NOMO-1 treated with DMSO at 0.1 percent for 48 hours (cell line): Measurements from ENCODE around the gene CHP1.
"Not testable (repeated sequence)": the region's sequence is repeated elsewhere in the genome, so short reads cannot be mapped to it uniquely, and the experiment has no call there.

ENCODE experiments used
- DNase-seq: peaks from one replicate; lab custom pipeline; 2025; ENCODE audit not compliant: unreplicated experiment; lab: John Stamatoyannopoulos, UW

CHP1 gene

DNA sequence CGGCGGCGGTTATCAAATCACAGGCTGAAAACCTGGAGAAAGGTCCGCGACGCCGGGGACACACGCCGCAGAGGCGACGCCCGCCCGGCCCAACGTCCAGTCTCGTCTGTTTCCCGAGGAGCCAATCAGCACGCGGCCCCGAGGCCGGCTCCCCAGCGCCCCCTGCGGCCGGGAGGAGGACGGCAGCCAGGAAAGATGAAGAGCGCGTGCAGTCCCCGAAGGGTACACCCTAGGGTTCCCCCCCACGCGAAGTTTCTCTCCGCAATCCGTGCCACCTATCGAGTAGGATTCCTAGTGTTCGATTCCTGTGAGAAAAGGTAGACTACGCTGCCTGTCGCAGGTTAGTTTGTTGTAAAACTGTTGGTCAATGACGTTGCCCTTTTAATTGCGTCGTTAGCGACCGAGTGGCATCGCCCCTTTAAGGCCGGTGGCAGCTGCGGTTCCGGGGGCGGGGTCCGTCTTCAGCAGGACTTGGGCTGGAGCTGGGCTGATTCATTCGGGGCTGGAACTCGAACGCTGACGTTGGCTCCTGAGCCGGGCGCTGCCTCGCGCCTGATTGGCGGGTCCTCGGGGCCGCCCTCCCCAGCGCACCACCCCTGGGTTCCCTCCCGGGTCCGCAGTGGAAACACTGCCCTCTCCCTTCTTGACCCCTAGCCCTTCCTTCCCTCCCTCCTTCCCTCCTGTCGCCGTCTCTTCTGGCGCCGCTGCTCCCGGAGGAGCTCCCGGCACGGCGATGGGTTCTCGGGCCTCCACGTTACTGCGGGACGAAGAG, at the start of gene CHP1, which contains the start of gene EXD1:
Gene CHP1 (plus strand): TSS at position 619 of the 772 bp plus-strand sequence. CDS start 115 bp downstream, at position 734.
Gene EXD1 (minus strand): TSS at position 108 of the 772 bp plus-strand sequence. CDS start 4,182 bp downstream, outside the sequence.
- peak; percentile 97 for DNase-seq

DNA sequence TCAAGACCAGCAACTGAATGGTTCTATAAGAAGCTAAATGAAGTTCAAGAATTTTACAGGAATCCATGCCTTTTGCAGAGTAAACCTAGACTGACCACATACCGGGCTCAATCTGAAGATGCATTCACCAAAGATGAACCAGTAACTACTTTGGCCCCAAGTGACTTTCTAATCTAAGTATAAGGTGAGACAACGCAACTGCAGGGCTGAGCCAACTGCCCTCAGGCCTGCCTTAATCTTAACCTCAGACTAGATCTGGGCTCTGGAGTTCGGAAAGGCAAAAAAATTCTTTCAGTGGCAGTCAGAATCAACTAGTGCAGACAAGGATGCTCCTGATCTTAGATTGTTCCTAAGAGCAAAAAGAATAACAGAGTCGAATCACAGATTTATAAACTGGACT, 48.8 kb upstream of the CHP1 start:
- DNase-seq: no peak

DNA sequence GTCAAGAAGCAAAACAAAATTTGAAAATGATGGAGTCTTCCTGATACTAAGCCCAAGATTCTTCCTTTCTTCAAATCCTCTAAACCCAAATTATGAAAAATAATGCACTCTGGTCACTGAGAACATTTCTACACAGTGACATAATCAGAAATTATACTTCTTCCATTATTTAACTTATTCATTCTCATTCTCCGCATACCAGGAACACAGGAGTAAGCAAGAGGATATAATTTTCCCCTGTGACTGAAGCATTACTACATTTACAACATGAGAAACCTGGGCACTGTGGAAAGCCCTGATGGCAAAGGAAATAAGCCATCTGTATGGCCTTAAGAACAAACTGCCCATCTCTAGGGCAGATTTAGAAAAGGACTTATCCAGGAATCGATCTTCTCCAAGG, 47.5 kb upstream of the CHP1 start:
- DNase-seq: no peak

DNA sequence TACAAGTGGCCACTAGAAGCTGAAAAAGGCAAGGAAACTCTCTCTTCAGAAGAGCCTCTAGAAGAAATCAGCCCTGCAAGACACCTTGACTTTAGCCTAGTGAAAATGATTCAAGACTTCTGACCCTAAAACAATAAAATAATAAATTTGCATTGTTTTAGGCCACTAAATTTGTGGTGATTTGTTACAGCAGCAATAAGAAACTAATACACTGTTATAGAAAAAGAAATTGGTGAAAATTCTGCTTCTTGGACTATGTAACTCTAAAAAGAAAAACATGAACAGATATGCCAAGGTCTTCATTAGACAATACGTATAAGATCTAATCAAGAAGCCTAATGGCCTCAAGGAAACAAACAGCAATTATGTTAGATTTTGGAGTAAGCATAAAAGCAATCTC, 36.6 kb upstream of the CHP1 start:
- DNase-seq: no peak

DNA sequence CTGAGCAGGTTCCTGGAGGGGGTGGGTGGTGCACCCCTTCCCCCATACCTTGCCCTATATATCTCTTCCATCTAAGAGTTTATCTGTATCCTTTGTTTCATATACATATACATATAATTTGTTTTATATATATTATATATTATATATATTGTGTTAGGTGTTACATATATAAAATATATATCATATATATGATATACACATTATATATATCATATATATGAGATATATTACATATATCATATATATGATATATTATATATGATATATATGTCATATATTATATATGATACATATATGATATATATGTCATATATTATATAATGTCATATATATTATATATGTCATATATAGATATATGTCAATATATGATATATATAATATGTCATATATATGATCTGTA, 31.6 kb upstream of the CHP1 start:
- no peak for DNase-seq

DNA sequence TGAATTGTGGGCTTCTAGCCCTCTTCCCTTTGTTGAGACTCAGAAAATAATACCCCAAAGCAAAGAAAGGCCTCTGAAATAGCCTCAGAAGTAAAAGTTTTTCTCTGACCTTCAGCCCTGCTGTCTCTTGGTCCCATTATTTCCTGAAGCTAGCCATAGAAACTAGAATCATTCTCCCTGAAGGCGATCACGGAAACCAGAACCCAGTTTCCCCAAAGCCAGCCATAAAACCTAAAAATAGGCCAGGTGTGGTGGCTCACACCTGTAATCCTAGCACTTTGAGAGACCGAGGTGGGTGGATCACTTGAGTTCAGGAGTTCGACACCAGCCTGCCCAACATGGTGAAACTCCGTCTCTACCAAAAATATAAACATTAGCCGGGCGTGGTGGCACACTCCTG, 27.7 kb upstream of the CHP1 start:
- no peak for DNase-seq

DNA sequence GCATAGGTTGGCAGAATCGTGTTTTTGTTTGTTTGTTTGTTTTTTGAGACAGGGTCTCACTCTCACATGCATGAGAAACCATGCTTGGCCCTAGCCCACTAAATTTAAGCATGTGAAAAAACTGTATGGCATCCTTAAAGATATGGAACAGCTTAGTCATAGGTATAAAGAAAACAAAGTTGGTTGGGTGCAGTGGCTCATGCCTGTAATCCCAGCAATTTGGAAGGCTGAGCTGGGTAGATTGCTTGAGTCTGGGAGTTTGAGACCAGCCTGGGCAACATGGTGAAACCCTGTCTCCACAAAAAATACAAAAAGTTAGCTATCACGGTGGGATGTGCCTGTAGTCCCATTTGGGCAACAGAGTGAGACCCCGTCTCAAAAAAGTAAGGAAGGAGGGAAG, 25.8 kb upstream of the CHP1 start:
- DNase-seq: no peak

DNA sequence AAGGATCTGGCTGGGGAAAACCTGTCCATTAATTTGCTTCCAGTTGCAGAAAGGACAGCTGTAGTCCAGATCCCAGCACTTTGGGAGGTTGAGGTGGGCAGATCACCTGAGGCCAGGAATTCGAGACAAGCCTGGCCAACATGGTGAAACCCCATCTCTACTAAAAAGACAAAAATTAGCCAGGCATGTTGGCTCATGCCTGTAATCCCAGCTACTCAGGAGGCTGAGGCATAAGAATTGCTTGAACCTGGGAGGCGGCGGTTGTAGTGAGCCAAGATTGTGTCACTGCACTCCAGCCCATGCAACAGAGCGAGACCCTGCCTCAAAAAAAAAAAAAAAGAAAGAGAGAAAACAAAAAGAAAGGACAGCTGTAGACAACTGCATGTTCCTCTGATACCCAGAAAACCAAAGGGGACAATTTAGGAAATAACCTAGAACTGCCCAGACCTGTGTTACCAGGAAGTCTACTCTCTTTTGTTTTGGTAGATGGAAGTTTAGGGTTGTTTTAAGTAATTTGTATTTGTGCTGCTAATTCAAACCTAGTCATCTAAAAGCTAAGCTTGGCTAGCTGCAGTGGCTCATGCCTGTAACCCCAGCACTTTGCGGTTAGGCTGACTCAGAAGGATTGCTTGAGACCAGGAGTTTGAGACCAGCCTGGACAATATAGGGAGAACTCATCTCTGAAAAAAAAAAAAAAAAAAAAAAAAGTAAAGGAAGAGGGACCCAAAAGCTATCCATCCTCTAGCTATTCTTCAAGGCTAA, 23.2 kb upstream of the CHP1 start:
- peak; percentile 39 for DNase-seq

DNA sequence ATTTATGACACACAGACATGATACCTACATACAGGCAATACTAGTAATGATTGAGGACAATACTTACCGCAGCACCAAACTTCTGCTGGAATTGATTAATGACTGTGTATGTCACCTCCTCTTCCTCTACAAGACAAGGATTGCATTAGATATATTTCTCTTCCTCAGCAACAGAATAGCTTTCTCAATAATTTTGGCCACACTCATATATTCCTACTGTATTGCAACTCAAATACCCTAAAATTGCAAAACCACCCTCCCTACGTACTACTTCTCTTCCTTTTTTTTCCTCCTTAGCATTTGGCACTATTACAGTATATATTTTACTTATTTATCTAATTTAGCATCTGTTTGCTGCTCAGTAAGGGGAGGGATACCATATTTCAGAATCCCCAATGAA, 15.4 kb upstream of the CHP1 start:
- peak; percentile 99 for DNase-seq

DNA sequence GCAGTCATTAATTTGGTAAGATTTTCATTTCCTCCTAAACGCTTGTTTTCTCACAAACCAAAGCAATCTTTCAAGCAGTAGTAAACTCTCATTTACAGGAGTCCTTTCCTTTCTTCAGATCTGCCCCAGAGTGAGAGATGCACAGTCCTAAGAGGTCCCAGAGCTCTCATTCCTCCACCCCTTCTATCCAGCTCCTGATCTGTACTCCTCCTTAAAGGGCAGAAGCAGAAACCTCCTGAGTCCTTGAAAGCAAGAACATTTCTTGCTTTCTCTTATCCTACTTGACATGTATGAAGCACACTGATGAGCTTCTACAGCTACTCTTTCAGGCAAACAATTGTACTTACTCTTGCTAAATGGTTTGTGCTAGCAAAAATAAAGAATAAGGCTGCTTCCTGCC, 12.2 kb upstream of the CHP1 start:
- no peak for DNase-seq

DNA sequence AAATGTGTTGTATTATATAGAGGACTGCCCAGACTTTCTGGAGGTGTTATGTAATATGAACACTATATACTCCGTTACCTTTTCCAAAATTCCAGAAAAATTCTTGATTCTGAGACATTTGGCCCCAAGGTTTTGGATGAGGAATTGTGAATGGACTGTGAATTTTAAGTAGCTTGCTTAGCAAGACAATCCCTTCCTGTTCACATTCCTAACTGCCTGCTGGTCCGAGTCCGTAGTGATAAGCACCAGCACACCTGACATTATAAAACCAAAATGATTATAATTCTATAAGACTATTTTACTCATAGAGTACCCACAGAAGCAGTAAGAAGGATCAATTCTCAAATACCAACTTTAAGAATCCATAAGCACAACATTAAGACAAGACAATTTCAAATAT, 11.7 kb upstream of the CHP1 start:
- DNase-seq: no peak

DNA sequence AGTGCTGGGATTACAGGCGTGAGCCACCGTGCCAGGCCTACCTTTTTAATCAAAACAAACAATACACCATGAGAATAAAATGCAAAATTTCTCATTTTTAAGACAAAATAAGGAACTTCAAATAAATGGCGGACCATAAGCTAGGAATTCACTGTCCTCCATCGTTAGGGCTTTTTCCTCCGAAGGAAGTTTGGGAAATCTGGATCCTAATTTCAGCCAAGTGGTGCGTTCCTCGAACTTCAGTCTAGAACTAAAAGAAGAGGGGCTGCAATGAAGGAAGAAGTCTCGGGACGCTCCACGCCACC, 771 bp upstream of the CHP1 start:
- no peak for DNase-seq

DNA sequence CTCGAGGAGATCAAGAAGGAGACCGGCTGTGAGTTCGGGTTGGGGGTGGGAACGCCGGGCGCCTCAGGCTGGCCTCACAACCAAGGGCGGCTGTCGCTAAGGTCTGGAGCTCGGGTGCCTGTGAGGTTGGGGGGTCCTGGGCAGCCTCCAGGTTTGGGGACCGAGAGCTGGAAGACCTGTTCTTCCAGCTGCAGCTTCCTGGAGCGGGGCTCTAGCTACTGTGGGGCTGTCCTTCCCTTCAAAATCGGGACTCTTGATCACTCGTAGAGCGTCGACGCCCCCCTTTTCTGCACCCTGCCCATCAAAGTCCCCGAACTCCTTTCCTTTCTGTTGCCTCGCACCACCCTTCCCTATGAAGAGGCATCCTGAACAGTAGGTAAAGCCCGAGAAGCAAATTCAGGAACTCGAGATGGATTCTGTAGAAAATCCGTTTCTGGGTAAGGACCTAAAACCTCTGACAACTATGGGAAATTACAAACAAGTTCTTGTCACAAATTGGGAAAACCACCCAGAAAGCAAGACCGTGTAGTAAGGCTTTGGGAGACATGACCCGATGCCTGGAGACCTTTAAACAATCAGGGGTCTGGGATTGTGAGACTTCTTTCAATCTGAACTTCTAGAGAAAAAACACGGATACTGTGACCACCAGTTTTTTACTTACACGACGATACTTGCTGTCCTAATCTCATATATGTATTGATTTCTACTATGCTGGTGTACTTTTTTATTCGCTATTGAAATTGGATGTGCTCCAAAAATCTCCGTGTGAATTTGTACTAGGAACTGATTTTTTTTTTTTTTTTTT, 556 bp downstream of the CHP1 start:
- DNase-seq: peak; percentile 14

DNA sequence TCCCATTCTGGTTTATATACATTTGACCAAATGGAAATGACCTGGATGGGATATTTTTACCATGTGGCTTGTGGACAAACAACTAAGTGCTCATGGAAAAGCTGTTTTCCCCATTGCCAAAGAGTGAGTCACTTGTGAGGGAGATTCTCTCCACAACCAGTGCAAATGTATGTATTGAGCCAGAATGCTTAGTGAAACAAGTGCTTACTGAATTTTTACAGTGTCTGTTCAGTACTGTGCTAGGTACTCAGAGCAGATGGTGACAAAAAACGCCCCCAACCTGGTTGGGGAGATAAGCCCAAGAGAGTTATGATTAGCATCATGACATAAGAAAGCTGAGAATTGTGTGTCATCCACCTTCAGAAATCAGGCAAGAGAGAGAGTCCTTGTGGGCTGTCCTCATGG, 2.3 kb downstream of the CHP1 start:
- no peak for DNase-seq

DNA sequence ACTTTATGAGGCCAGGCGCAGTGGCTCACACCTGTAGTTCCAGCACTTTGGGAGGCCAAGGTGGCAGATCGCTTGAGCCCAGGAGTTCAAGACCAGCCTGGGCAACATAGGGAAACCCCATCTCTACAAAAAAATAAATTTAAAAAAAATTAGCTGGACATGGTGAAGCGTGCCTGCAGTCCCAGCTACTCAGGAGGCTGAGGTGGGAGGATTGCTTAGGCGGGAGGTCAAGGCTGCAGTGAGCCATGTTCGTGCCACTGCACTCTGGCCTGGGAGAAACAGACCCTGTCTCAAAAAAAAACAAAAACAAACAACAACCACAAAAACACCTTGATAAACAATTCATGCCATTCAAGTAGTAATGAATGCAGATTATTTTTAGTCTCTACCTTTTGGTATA, 4.2 kb downstream of the CHP1 start:
- not testable (repeated sequence) for DNase-seq

DNA sequence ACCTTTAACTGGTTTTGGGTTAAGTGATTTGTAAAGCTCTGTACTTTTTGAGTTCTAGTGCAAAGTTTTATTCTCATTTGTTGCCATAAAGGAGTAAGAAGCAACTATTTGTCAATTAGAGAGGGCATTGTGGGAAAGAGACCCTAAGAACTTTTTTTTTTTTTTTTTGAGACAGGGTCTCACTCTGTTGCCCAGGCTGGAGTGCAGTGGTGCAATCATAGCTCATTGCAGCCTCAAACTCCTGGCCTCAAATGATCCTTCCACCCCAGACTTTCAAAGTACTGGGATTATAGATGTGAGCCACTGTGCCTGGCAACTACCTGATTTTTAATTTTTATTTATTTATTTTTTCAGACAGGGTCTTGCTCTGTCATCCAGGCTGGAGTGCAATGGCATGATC, 4.9 kb downstream of the CHP1 start:
- no peak for DNase-seq

DNA sequence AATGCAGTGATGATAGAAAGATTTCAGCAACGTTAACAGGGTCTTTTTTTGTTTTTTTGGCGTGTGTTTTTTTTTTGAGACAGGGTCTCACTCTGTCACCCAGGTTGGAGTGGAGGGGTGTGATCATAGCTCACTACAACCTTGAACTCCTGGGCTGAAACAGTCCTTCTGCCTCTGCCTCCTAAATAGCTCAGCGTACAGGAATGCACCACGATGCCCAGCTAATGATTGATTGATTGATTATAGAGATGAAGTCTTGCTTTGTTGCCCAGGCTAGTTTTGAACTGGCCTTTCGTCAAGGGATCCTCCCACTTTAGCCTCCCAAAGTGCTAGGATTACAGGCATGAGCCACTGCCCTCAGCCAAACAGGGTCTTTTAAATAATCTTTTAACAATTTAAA, 7.0 kb downstream of the CHP1 start:
- no peak for DNase-seq

DNA sequence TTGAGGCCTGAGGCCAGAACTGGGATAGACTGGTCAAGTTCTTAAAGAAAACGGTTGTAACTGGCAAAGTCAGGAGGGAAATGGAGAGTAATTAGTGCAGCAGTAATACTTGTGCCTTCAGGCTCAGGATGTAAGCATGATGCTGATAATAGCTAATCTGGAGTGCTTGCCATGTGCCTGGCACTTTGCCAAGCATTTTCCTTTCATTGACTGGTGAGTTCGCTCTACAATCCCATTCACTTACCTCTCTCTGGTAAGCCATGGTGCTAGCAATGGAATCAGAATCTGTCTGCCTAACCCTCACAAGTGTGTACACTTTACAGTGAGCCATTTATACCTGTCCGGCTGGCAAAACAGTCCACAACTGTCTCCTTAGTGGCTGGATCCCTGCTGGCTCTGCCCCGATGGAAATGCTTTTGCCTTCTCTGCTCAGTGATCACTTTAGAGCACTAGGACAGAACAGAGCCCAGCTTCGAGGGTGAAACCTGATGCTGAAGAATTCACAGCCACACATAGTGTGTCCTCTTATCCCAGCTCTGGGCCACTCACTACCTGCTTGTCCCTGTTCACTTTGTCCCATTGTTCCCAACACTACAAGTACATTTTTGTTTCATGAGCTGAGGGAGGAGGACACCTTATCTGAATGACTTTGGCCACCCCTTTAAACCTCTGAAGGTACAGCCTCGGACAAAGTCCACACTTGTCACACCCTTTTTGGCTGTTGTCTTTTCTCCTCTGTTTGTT, 10.3 kb downstream of the CHP1 start:
- DNase-seq: no peak

DNA sequence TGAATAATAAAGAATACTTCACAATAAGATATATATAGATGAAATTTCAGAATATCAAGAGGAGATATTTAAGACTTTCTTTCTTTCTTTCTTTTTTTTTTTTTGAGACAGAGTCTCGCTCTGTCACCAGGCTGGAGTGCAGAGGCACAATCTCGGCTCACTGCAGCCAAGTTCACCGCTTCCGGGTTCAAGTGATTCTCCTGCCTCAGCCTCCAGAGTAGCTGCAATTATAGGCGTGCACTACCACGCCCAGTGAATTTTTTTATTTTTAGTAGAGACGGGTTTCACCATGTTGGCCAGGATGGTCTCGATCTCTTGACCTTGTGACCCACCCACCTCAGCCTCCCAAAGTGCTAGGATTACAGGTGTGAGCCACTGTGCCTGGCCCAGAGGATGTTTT, 19.7 kb downstream of the CHP1 start:
- not testable (repeated sequence) for DNase-seq

DNA sequence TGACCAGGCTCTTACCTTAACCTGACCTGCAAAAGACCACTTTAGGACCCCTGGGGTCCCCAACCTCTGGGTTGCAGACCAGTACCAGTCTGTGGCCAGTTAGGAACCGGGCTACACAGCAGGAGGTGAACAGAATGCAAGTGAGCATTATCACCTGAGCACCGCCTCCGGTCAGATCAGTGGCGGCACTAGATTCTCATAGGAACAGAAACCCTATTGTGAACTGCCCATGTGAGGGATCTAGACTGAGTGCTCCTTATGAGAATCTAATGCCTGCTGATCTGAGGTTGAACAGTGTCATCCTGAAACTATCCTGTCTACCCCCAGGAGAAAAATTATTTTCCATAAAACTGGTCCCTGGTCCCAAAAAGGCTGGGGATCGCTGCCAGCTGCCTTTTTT, 20.3 kb downstream of the CHP1 start:
- DNase-seq: no peak

DNA sequence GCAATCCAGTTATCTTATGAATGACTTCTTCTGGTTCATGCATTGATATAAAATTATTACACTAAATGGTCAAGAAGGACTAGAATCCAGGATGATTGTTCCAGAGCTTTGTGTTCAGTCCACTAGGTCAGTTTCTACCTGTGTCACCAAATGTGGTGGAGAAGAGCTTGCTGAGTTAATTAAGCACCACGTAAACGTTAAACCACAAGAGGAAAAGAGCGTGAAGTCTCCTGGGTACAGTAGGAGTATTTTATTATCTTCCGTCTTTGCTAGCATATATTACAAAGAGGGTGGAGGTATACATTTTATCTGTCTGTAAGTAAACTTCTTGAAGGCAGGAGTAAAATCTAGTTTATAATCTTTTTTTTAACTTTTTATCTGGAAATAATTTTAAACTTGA, 23.5 kb downstream of the CHP1 start:
- peak; percentile 64 for DNase-seq
